ENCODE data around the gene METTL3. TPM values are rescaled to one million over a fixed set of nuclear protein-coding genes. Genes with fewer than 3 reads are reported as not detected.

METTL3 gene
- total and polyA plus RNA-seq, 2 of the 8 experiments (the other 6 are each of a cell fraction or from before 2014, with no cell fraction given) = 103 to 144 TPM

- no peak overlapping the region for H2AFZ ChIP-seq (ENCODE audit: low read length)
- no peaks in the 10 kb centered on the region for H3K27me3 ChIP-seq (replicated peaks in 1 of 4; ENCODE audit: control insufficient read depth in 3 of 4, extremely low read depth in 1 of 4, insufficient read depth in 3 of 4, low read length in 3 of 4)
- no peak overlapping the region for H2AK5ac ChIP-seq (ENCODE audit: low read depth, low read length)
- no peak overlapping the region for H4K8ac ChIP-seq (ENCODE audit: extremely low read depth, insufficient read depth, low read length)
- H2BK5ac ChIP-seq (ENCODE audit: low read depth, low read length) = no peak overlapping the region
- no peak overlapping the region for H2BK20ac ChIP-seq (ENCODE audit: low read length)
- 98% methylated on average over 5 of the region's 5 CpGs; no CpG with 5 or more reads in 1 of the 2 experiments for WGBS, 2 experiments (ENCODE audit: extremely low coverage in 1 of 2, insufficient coverage in 1 of 2, insufficient read length in 1 of 2, insufficient replicate concordance in 2 of 2, low coverage in 1 of 2, low lambda C conversion rate in 2 of 2, missing lambda C conversion rate in 1 of 2)
- POLR2A ChIA-PET (ENCODE audit: partially characterized antibody) = interaction anchor here (0.6 to 5.9 kb wide), 10 partner anchors 9 to 419 kb away, joined by 3 to 61 read pairs (median 7); partner anchors contain the start of genes METTL3, RAB2B, SALL2 and TOX4
- peaks cover 0 to 33% of the 10 kb centered on the region in 2 experiments; a peak in 3 of 4 replicates for H3K79me2 ChIP-seq (ENCODE audit: control insufficient read depth in 1 of 2, insufficient read depth in 2 of 2, low read length in 2 of 2)
- no peak overlapping the region for H3K9ac ChIP-seq (replicated peaks in 1 of 4; ENCODE audit: extremely low read depth in 1 of 4, low read depth in 3 of 4, low read length in 3 of 4)
- H2BK120ac ChIP-seq (replicated peaks; ENCODE audit: low read depth, low read length) = no peak overlapping the region
- H3K27ac ChIP-seq (ENCODE audit: low read depth, low read length) = no peak overlapping the region
- no peak overlapping the region for H3K14ac ChIP-seq (ENCODE audit: insufficient read length)
- DNase-seq (ENCODE audit: low read depth in 1 of 2, low spot score in 2 of 2) (peak in 1 of 2 experiments; percentile 23), FAIRE-seq (no peak)
- H3K23me2 ChIP-seq (ENCODE audit: low read depth, low read length) = no peaks in the 10 kb centered on the region
- no peaks in the 10 kb centered on the region for H3K9me3 ChIP-seq (ENCODE audit: insufficient read depth in 2 of 2, low read depth in 1 of 2, low read length in 1 of 2)
- CTCF ChIA-PET (ENCODE audit: partially characterized antibody) = interaction anchor here (1.0 to 5.4 kb wide), 5 partner anchors 10 to 56 kb away, joined by 3 to 64 read pairs (median 3); partner anchors contain the start of genes METTL3, RAB2B and TOX4
- H3K56ac ChIP-seq (replicated peaks; ENCODE audit: insufficient read length, low read depth, low read length) = no peak overlapping the region
- H3K4me2 ChIP-seq (ENCODE audit: insufficient read depth in 1 of 2, low read depth in 2 of 2, low read length in 2 of 2) = no peak overlapping the region
- H4K20me1 ChIP-seq (replicated peaks in 1 of 2; ENCODE audit: control insufficient read depth in 1 of 2, insufficient read depth in 2 of 2, low read length in 2 of 2) = peaks cover 0 to 7% of the 10 kb centered on the region in 2 experiments
- H3K36me3 ChIP-seq (ENCODE audit: control insufficient read depth in 2 of 4, insufficient read depth in 4 of 4, low read length in 3 of 4) = peaks cover 37 to 88% (median 60%) of the 10 kb centered on the region in 4 experiments
- H4K91ac ChIP-seq (replicated peaks; ENCODE audit: insufficient read length, low read length) = no peak overlapping the region
- no peak overlapping the region for H3K18ac ChIP-seq (ENCODE audit: extremely low read depth, low read length)
- no peak overlapping the region for H2BK12ac ChIP-seq (ENCODE audit: low read depth, low read length)
- no peak overlapping the region for H4K5ac ChIP-seq (ENCODE audit: insufficient read length, low read depth, low read length)
- H3K4me1 ChIP-seq (replicated peaks in 1 of 4; ENCODE audit: control insufficient read depth in 3 of 4, insufficient read depth in 4 of 4, low read length in 3 of 4) = peaks cover 0 to 4% (median 1%) of the 10 kb centered on the region in 4 experiments; a peak in 2 of 7 replicates
- 0 out of 2 replicates have a peak, but pooled peaks cover under 1% of the 10 kb centered on the region for H3K79me1 ChIP-seq (ENCODE audit: low read depth, low read length)
- no peak overlapping the region for H3K4ac ChIP-seq (replicated peaks; ENCODE audit: insufficient read length, low read depth, low read length)
- no peak overlapping the region for H3K4me3 ChIP-seq (ENCODE audit: extremely low read depth in 1 of 4, insufficient read depth in 2 of 4, low read depth in 3 of 4, low read length in 4 of 4)
- H2BK15ac ChIP-seq (ENCODE audit: low read length) = no peak overlapping the region
- H3K23ac ChIP-seq (ENCODE audit: insufficient read length) = no peak overlapping the region
- TF ChIP-seq SAP30 (IDR thresholded peaks at IDR 0.05; ENCODE audit: insufficient read depth, insufficient replicate concordance, low read length) (no peak), RAD21 (IDR thresholded peaks at IDR 0.05 in 1 of 2, conservative IDR thresholded peaks at IDR 0.05 in 1 of 2; ENCODE audit: low read depth in 2 of 2, low read length in 2 of 2) (no peak), NRF1 (IDR thresholded peaks at IDR 0.05; ENCODE audit: low read depth, low read length) (no peak), BACH1 (IDR thresholded peaks at IDR 0.05; ENCODE audit: low read length) (no peak), BCL11A (IDR thresholded peaks at IDR 0.05; ENCODE audit: low read depth in 2 of 2, low read length in 2 of 2) (no peak), E2F6 (IDR thresholded peaks at IDR 0.05) (no peak), CREB1 (IDR thresholded peaks at IDR 0.05) (no peak)
Observed at GRCh38 chr14:21501568-21501967, 9.6 kb downstream of the METTL3 start.
